ENCODE data around the gene TAT. TPM values are rescaled to one million over a fixed set of nuclear protein-coding genes. Genes with fewer than 3 reads are reported as not detected.

The TAT gene
- total and polyA plus RNA-seq, 4 donors: 10.6 to 540 (median 433) TPM

GRCh38 chr16:71520550-71520949, 56.3 kb downstream of the TAT start:
- no peaks in the 10 kb centered on the region for H3K4me1 ChIP-seq (ENCODE audit: control insufficient read depth in 4 of 4, insufficient read depth in 4 of 4, low read length in 3 of 4)
- H3K4me3 ChIP-seq (ENCODE audit: low read depth in 1 of 3, low read length in 3 of 3): no peak overlapping the region
- no peak for DNase-seq (ENCODE audit: low spot score)
- no peaks in the 10 kb centered on the region for H3K36me3 ChIP-seq (ENCODE audit: control insufficient read depth in 4 of 4, insufficient read depth in 3 of 4, low read depth in 1 of 4, low read length in 3 of 4)
- H3K9me3 ChIP-seq (ENCODE audit: control insufficient read depth in 4 of 4, low read length in 3 of 4): no peaks in the 10 kb centered on the region
- peaks cover 0 to 2% (median 0%) of the 10 kb centered on the region in 4 donors for H3K27me3 ChIP-seq (ENCODE audit: control insufficient read depth in 4 of 4, insufficient read depth in 4 of 4, low read length in 3 of 4)
- WGBS: 84% methylated on average over 3 of the region's 3 CpGs
- H3K27ac ChIP-seq (ENCODE audit: low read depth in 1 of 2, low read length in 2 of 2): no peak overlapping the region
- TF ChIP-seq HNF4A (conservative IDR thresholded peaks at IDR 0.05) (no peak), TAF1 (conservative IDR thresholded peaks at IDR 0.05) (no peak), YY1 (IDR thresholded peaks at IDR 0.05) (no peak), JUND (IDR thresholded peaks at IDR 0.05) (no peak), MAX (IDR thresholded peaks at IDR 0.05) (no peak), REST (IDR thresholded peaks at IDR 0.05) (no peak), HNF4G (IDR thresholded peaks at IDR 0.05) (no peak), FOXA2 (IDR thresholded peaks at IDR 0.05) (no peak), NR2F2 (IDR thresholded peaks at IDR 0.05) (no peak)
- TF ChIP-seq, protein P1, sequence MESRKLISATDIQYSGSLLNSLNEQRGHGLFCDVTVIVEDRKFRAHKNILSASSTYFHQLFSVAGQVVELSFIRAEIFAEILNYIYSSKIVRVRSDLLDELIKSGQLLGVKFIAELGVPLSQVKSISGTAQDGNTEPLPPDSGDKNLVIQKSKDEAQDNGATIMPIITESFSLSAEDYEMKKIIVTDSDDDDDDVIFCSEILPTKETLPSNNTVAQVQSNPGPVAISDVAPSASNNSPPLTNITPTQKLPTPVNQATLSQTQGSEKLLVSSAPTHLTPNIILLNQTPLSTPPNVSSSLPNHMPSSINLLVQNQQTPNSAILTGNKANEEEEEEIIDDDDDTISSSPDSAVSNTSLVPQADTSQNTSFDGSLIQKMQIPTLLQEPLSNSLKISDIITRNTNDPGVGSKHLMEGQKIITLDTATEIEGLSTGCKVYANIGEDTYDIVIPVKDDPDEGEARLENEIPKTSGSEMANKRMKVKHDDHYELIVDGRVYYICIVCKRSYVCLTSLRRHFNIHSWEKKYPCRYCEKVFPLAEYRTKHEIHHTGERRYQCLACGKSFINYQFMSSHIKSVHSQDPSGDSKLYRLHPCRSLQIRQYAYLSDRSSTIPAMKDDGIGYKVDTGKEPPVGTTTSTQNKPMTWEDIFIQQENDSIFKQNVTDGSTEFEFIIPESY (IDR thresholded peaks at IDR 0.05): no peak
- TF ChIP-seq, protein P2, sequence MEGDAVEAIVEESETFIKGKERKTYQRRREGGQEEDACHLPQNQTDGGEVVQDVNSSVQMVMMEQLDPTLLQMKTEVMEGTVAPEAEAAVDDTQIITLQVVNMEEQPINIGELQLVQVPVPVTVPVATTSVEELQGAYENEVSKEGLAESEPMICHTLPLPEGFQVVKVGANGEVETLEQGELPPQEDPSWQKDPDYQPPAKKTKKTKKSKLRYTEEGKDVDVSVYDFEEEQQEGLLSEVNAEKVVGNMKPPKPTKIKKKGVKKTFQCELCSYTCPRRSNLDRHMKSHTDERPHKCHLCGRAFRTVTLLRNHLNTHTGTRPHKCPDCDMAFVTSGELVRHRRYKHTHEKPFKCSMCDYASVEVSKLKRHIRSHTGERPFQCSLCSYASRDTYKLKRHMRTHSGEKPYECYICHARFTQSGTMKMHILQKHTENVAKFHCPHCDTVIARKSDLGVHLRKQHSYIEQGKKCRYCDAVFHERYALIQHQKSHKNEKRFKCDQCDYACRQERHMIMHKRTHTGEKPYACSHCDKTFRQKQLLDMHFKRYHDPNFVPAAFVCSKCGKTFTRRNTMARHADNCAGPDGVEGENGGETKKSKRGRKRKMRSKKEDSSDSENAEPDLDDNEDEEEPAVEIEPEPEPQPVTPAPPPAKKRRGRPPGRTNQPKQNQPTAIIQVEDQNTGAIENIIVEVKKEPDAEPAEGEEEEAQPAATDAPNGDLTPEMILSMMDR (IDR thresholded peaks at IDR 0.05; ENCODE audit: low read depth, low read length, missing input control): no peak
- TF ChIP-seq, protein P3, sequence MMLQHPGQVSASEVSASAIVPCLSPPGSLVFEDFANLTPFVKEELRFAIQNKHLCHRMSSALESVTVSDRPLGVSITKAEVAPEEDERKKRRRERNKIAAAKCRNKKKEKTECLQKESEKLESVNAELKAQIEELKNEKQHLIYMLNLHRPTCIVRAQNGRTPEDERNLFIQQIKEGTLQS (IDR thresholded peaks at IDR 0.05): no peak
- no peak overlapping the region for H3K9ac ChIP-seq (ENCODE audit: low read depth in 1 of 2, low read length in 2 of 2)

Small RNA genes within 50 kb of the gene (small RNA-seq; reads per million reads assigned to genes)
- not detected for gene RNU6-1061P

Other genes starting within 250 kb of the TAT start
- not detected for gene CALB2, start 218.4 kb downstream of the TAT start, total RNA-seq
- not detected for gene CALB2, start 218.4 kb downstream of the TAT start, polyA plus RNA-seq
- not detected for gene TLE7, start 135.0 kb downstream of the TAT start, total RNA-seq
- gene TLE7, start 135.0 kb downstream of the TAT start, polyA plus RNA-seq: not detected
- gene ZNF23, start 114.8 kb downstream of the TAT start, total RNA-seq: 1 to 10 TPM; 4.0 to 6.1 TPM
- 1 to 10 TPM; 1.5 to 2.3 TPM for gene ZNF23, start 114.8 kb downstream of the TAT start, polyA plus RNA-seq
- 1 to 10 TPM; 2.1 to 2.7 TPM for gene ZNF19, start 87.8 kb downstream of the TAT start, total RNA-seq
- gene ZNF19, start 87.8 kb downstream of the TAT start, polyA plus RNA-seq: 1 to 10 TPM in 1 of 2 donors, under 1 TPM in 1; 0.73 to 1.7 TPM
- 10 to 100 TPM in 1 of 2 donors, under 1 TPM in 1; 0.09 to 14.3 TPM for gene CHST4, start 50.7 kb downstream of the TAT start, total RNA-seq
- gene CHST4, start 50.7 kb downstream of the TAT start, polyA plus RNA-seq: 10 to 100 TPM in 1 of 2 donors, 1 to 10 TPM in 1; 3.8 to 10.5 TPM
- 1 to 10 TPM; 4.9 TPM for gene MARVELD3, start 49.1 kb upstream of the TAT start, total RNA-seq
- 1 to 10 TPM; 1.8 to 3.3 TPM for gene MARVELD3, start 49.1 kb upstream of the TAT start, polyA plus RNA-seq
- gene PHLPP2, start 147.6 kb upstream of the TAT start, total RNA-seq: 1 to 10 TPM; 5.5 to 7.8 TPM
- 1 to 10 TPM; 1.2 to 2.2 TPM for gene PHLPP2, start 147.6 kb upstream of the TAT start, polyA plus RNA-seq
- gene AP1G1, start 231.7 kb upstream of the TAT start, total RNA-seq: 10 to 100 TPM; 41.9 to 64.4 TPM
- 10 to 100 TPM; 11.4 to 23.8 TPM for gene AP1G1, start 231.7 kb upstream of the TAT start, polyA plus RNA-seq

Data from liver (tissue), 10 donors.